ENCODE measurements around the gene AKNA.

Gene AKNA

DNA sequence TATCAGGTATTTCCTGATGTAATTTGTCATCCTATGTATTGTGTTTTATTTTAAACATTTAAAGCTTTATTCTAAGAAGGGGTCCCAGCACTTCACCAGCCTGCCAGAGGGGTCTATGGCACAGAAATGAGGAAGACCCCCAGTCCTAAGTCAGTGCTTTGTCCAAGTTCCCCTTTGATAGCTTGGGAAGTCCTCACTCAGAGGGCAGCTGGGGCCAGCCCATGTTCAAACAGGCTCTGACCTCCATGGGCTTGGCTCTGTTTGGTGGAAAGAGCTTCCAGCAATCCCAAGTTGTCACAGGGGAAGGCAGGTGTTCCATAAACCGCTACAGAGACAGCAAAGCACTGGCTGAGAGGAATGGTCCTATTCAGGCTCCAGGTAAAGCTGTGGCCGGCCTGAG, 26.6 kb upstream of the AKNA start:
- no peak for DNase-seq (ENCODE audit: low read depth, low spot score)

DNA sequence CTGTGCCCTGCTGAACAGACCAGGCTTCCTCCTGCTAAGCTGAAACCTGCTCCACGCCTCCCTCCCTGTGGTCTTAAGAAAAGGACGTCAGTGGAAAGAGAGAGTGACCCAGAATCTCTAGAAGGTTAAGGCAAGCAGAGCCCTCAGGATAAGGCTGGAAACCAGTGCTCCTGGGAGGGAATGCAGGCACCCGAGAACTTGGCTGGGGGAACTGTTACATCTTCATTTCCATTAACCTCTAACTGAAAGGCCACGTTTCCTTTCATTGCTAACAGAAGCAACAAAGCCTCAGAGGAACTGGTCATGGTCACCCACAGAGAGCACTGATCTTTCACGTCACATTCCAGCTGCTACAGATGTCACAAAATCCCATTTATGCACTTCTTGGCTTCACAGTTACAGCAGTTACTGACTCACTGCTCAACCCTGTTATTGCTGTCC, 26.1 kb upstream of the AKNA start:
- DNase-seq (ENCODE audit: low read depth, low spot score), result peak; percentile 43

DNA sequence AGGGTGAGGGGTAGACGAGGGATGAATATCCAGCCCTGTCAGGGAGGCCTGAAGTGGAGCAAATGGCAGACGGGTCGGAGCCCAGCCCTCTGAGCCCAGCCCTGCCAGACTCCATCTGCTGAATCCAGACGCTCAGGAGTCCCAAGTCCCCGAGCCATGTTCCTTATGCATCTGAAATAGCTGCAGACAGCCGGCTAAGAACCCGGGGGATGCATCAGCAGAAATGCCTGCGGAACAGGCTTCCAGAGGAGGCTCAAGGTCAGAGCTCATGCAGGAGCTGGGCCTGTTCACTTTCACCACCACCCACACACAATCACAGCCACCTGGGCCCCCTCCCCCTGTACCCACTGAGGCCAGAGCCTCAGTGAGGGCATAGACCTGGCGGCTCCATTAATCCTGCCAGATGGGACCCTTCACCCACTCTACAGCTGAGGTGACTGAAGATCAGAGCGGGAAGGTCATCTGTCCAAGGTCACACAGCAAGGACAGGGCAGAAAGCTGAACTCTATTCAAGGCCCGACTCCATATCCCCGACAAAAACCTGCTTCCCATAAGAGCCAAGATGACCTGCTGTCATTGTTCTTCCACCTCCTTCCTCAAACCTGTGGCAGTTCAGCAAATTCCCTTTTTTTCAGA, 24.4 kb upstream of the AKNA start:
- DNase-seq (ENCODE audit: low read depth, low spot score), result no peak

DNA sequence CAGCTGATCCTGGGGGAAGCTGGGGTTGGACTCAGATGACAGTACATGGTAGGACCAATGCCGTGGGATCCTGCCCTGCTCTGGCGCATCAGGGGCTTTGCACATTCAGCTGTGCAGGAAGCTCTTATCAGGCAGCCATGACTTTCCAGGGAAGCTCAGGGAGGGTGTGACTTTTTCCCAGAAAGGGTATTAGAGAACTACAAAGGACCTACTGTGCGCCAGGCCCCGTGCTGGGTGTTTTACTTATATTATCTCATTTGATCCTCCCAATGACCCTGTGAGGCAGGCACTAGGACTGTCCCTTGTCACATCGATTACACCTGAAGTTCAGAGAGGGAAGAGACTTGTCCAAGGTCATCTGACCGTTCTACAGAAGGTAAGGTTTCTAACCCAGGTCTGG, 23.7 kb upstream of the AKNA start:
- no peak for DNase-seq (ENCODE audit: low read depth, low spot score)

DNA sequence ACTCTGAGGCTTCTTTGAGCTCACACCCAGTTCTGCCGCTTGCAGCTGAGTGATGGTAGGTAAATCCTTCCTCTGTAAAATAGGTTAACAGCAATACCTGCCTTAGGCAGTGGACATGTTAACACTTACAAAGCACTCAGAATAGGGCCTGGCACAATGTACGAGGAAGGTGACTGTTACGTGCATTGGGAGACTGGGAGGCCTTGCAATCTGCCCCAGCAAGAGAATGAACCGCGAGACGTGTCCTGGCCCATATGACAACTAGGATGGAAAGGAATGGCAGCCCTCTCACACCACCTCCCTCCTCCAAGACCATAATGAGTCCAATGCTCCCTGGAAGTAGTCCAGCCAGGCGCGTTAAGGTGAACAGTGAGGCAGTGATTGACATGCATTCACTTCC, 23.1 kb upstream of the AKNA start:
- DNase-seq (ENCODE audit: low read depth, low spot score), result no peak

DNA sequence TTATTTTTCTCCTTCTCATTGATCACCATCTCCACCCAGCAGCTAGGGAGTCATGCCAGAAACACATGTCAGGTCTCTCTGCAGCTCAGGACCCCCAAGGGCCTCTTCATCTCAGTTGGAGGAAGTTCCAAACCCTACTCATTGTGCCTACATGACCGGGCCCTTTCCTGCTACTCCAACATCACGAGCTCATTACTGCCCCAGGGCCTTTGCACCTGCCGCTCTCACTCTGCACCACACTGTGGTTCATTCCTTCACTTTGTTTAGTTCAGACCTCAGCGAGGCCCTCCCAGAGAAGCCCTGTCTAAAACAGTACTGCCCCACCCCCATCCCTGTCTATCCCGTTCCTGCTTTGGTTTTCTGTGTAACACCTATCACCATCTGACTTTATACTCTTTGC, 22.1 kb upstream of the AKNA start:
- no peak for DNase-seq (ENCODE audit: low read depth, low spot score)

DNA sequence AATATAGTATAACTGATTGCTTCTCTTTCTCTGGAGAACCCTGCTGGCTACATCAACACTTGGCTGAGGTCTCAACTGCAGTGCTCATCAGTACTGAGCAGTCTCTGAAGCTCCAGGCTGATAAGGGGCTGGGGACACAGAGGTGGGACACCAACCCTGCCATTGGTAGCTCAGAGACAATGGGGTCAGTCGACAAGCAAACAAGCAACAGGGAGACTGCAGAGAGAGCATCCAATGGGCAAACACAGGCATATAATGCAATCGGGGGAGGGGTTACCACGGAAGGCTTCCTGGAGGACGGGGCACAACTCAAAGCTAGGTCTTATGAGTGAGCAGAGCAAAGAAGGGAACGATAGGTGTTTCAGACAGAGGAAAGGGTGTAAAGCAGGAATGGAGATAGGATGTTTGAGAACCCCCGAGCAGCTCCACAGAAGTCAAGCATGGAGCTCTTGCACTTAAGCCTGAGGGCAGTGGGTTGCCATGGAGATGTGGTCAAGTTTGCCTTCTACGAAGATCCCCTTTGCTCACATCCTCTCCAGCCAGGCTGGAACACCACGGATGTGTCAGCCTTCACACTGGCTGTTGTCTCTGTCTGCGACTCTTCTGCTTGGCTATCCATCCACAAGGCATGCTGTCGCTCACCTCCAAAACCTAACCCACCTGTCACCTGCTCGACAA, 21.5 kb upstream of the AKNA start:
- peak; percentile 23 for DNase-seq (ENCODE audit: low read depth, low spot score)

DNA sequence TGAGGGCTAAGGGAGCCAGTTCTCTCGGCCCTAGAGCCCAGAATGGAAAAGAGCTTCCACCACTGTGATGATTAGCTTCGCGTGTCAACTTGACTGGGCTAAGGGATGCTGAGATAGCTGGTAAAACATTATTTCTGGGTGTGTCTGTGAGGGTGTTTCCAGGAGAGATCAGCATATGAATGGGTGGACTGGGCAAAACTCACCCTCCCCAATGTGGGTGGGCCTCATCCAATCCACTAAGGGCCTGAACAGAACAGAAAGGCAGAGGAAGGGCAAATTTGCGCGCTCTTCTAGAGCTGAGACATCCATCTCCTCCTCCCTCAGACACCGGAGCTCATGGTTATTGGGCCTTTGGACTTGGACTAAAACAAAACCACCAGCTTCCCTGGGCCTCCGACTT, 20.9 kb upstream of the AKNA start:
- no peak for DNase-seq (ENCODE audit: low read depth, low spot score)

DNA sequence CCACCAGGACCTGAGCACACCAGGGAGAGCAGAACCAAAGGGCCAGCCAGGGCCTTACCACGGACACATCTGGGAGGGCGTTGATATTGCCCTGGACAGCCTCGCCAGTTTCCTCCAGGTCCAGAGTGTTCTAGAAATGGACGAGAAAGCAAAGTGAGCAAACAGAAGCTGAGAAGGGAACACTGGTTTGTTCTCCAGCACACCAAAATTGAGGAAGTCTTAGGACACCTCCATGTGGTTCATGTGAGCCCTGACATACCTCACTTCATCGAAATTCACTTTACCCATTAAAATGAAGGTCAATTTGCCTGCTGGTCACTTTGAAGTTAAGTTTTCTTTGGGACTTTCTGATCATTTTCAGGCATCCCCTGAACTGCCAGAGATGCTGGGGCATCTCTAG, 20.1 kb upstream of the AKNA start:
- no peak for DNase-seq (ENCODE audit: low read depth, low spot score)

DNA sequence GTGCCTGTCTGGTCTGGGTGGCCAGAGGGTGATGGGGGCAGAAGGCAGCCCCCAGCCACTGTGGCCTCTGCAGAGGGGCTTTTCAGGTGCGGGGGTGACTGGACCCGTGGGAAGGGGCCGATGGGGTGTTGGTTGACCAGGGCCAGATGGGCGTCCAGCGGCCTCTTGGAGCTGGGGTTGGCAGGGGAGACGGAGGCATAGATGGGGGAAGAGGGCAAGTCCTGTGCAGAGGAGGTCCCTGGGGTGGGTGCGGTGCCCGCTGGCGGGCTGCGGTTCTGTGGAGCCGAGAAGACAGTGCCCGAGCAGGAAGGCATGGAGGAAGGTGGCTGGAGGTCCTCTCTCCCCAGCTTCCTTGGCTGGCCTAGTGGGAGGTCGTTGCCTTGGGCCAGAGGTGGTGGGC, 18.7 kb upstream of the AKNA start:
- DNase-seq (ENCODE audit: low read depth, low spot score), result no peak

DNA sequence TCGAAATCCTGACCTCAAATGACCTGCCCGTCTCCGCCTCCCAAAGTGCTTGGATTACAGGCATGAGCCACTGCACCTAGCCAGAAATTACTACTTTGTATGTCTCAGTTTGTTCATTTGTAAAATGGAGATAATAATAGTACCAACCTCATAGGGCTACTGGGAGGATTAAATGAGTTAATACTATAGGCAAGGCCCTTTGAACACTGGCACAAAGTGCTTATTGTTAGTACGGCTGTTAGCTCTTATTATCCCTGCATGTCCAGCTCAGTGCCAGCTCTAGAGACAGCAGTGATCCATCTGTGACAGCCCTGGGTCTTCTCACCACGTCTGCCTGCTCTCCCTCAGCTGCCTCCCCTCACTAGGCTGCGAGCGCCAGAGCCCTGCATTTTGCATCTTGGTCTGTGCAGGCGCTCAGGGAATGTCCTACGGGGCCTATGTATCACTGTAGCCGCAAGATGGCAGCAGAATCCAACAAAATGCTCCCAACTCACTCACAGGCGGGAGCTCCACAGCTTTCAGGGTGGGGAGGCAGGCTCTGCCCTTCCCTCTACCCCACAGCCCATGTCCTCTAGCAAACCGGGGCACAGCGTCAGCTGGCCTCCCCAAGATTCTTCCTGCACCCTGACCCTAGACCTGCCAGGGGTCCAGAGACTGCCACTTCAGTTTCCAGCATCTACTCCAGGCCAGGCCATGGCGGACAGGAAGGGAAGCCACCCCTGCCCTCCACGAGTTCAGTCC, 17.7 kb upstream of the AKNA start:
- peak; percentile 91 for DNase-seq (ENCODE audit: low read depth, low spot score)

DNA sequence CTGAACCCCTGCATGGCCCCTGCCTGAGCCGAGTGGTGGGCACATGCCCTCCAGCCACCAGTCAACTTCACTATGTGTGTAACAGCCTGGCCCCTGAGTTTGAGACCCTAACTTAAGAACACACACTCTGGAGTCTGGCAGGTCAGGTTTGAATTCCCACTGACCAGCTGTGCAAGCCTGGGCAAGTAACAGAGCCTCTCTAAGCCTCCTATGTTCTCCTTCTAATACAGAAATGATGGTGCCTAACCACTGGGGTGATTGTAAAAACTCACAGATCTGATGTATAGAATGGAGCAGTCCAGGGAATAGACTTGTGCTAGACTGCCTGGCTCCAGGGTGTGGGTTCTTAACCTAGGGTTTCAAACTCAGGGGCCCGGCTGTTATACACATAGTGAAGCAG, 16.7 kb upstream of the AKNA start:
- no peak for DNase-seq (ENCODE audit: low read depth, low spot score)

DNA sequence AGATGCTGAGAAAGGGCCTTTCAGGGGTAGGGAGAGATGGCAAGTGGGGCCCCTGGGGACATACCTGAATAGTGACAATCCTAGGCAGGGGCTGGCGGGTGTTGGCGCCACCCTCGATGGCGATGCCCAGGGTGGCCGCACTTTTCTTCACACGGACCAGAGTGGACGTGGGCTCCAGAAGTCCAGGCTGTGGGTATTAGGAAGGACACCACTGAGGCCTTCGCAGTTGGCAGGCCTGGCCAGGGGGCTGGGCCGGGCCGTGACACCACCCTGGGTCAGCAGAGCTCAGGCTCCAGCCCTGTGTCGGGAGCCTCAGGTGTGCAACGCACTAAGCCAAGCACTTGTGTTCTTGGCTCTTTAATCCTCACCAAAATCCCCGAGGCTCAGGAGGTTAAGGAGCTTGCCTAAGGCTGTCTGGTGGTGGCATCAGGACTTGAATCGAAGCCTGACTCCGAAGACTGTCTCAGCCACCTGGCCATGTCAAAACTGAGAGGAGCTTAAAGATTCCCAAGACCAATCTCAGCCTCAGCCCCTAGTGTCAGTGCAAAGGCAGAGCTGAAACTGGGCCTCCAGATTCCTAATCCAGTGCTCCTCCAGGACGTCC, 15.5 kb upstream of the AKNA start:
- no peak for DNase-seq (ENCODE audit: low read depth, low spot score)

DNA sequence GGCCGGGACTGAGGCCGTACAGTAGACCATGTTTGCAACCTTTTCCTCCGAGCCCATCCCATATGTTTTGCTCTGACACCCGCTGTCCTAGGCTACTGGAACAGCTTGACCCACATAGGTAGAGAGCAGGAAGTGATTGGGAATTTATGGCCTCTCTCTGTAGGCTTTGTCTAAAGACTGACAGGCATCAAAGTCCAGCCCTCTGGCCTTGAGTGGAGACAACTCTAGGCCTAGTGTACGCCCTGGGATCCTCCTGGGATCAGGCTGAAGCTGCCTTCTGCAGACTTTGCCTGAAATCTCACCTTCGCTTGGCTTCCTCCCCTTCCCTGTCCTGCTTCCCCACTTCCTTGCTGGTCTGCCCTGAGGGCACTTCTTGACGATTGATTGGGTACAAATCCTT, 13.6 kb upstream of the AKNA start:
- no peak for DNase-seq (ENCODE audit: low read depth, low spot score)

DNA sequence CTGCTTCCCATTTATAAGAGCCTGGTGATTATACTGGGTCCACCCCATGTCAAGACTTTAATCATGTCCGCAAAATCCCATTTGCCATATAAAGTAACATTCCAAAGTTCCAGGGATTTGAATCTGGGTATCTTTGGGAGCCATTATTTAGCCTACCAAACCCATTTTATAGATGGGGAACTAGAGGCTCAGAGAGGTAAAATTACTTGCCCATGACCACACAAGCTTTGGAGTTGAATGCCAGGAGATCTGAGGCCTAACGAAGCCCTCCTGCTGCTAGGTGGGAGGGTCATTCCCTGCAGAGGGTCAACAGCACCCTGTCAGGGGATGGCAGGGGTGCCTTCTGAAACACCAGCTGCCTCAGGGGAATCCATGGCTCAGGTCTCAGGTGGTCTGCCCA, 13.0 kb upstream of the AKNA start:
- no peak for DNase-seq (ENCODE audit: low read depth, low spot score)

DNA sequence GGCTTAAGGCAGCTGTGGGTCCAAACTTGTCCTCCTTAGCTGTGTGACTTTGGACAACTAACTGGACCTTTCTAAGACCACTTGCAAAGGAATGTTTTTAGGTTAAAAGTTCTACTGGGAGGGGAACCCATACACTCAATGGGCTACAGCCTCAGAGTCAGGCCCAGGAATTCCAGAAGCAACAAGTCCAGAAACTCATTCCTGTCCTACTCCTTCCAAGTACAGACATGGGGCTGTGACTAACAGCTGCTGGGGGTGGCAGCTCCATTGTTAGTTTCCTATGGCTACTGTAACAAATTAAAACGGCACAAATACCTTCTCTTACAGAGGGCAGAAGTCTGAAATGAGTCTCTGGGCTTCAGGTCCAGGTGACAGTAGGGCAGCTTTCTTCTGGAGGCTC, 12.4 kb upstream of the AKNA start:
- peak; percentile 44 for DNase-seq (ENCODE audit: low read depth, low spot score)

DNA sequence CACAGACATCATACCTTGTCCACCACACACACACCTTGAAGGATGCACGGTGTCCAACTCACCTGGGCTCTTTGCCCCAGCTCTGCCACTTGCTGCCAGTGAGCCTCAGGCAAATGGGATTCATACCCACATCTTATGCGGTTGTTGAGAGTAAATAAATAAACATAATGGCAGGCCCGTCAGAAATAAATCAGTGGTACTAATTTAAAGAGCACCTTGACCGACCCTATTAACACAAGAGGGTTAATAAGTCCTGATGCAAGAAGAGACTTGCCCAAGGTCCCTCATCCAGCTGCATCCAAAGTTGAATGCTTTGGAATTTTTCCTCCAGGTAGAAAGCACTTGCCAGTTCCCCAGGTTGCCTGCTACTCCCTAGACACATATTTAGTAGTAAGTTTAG, 11.6 kb upstream of the AKNA start:
- DNase-seq (ENCODE audit: low read depth, low spot score), result no peak

DNA sequence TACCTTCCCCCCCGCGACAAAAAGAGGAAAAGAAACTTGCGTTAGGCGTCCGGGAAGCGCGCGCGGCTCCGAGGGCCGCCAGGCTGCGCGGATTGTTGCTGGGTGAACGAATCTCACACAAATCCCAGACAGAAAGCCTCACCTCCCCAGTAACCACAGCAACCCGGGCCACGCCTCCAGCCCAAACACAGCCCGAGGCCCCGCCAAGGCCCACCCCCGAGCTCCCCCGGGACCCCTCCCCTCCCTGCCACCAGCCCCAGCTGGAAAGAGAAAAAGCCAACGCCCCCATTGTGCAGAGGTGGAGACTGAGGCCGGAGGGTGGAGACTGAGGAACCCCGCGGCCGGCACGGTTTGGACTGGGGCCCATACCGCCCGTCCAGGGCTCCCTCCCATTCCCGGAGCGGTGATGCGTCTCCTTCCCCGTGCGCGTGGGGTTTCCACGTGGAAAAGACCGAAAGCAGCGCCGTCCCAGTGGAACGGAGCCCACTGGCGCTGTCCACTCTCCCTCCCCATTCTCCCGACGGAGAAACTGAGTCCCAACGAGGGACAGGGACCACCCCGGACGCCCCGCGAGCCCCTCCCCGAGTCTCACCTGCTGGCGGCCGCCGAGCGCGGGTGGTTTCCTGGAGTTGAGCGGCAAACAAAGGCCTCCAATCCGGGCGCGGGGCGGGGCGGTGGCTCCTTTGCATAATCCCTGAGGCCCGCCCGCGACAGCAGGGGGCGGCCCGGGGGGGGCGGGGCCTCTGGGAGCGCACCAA, 10.2 kb upstream of the AKNA start:
- peak; percentile 98 for DNase-seq (ENCODE audit: low read depth, low spot score)

DNA sequence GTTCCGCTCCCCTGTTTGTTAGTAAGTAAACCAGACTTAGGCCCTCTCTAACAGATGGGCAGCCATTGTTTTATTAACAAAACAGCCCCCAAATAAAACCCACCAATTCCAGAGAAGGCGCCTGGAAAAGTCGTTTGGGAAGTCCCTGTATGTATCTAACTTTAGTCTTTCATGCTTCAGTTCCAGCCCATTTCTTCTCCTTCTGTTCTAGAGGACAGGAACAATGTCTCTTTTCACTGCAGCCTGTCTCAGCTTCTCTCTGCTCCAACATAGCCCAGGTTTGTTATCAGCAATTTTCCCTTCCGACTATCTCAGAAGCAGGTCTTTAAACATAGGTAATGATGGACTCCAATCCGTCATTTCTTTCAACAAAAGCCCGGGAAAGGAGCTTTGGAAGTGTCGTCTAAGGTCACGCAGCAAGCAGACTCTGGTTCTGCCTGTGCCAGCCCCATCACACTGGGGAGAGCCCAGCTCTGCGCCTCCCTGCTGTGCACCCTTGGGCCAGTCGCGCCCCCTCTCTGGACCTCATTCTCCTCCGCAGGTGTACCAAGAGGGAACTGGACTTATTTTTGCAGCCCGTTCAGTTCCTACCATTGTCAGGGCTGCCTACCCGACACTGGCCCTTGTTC, 9.6 kb upstream of the AKNA start:
- DNase-seq (ENCODE audit: low read depth, low spot score), result no peak

DNA sequence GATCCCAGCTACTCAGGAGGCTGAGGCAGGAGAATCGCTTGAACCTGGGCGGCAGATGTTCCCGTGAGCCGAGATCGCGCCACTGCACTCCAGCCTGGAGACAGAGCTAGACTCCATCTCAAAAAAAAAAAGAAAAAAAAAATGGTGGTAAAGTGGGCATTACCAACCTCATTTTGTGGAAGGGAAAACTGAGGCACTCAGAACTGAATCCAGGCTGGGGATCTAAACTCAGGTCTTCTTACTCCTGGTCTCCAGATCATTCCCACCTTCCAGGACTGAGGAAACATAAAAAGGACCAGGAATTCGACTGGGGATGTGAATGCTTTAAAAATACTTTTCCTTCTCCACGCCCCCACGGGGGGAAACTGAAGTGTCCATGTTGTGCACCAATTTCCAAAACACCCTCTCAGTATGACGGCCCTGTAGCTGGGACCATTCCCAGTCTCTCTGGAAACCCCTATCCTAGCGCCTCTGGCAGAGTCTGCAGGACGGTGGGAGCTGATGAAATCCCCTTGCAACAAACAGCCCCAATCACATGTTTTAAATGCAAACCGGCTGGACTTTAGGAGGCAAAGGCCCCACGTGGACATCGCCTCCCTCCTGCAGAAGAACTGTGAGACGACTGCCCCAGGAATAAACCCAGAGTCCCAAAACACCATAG, 8.9 kb upstream of the AKNA start:
- peak; percentile 22 for DNase-seq (ENCODE audit: low read depth, low spot score)

DNA sequence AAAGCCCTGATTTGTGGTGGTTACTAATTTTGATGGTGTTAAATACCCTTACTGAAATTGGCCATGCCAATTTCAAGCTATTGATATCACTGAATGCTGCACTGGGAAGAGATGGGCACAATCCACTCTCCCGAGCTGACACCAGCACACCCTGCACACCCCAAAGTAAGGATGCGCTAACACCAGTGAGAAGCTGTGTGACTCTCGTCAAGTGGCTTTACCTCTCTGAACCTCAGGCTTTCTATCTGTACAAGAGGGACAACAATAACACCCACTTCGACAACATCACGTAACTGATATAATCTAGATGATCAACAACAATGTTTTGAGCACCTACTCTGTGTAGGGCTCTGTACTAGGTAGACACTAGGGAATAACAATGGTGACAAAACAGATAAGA, 8.0 kb upstream of the AKNA start:
- DNase-seq (ENCODE audit: low read depth, low spot score), result no peak
